ENCODE measurements around the gene FBXO34.
"Not testable (repeated sequence)": the region's sequence is repeated elsewhere in the genome, so short reads cannot be mapped to it uniquely, and the experiment has no call there.

- TF ChIP-seq, protein P1, sequence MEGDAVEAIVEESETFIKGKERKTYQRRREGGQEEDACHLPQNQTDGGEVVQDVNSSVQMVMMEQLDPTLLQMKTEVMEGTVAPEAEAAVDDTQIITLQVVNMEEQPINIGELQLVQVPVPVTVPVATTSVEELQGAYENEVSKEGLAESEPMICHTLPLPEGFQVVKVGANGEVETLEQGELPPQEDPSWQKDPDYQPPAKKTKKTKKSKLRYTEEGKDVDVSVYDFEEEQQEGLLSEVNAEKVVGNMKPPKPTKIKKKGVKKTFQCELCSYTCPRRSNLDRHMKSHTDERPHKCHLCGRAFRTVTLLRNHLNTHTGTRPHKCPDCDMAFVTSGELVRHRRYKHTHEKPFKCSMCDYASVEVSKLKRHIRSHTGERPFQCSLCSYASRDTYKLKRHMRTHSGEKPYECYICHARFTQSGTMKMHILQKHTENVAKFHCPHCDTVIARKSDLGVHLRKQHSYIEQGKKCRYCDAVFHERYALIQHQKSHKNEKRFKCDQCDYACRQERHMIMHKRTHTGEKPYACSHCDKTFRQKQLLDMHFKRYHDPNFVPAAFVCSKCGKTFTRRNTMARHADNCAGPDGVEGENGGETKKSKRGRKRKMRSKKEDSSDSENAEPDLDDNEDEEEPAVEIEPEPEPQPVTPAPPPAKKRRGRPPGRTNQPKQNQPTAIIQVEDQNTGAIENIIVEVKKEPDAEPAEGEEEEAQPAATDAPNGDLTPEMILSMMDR (IDR thresholded peaks at IDR 0.05; ENCODE audit: borderline replicate concordance, extremely low read depth, low read length, poor library complexity, severe bottlenecking) = not testable (repeated sequence)
- TF ChIP-seq EZH2 (IDR thresholded peaks at IDR 0.05; ENCODE audit: borderline replicate concordance, low read depth, low read length, severe bottlenecking) = not testable (repeated sequence)
Observed at GRCh38 chr14:55383056-55383466, 111.8 kb downstream of the FBXO34 start.
